Measurements from ENCODE around the gene CPVL. TPM values are rescaled to one million over a fixed set of nuclear protein-coding genes. Genes with fewer than 3 reads are reported as not detected.

The CPVL gene
- polyA plus RNA-seq, 3 donors, result 410 to 1,111 (median 1,108) TPM

- H3K27me3 ChIP-seq (ENCODE audit: control insufficient read depth in 2 of 2, insufficient read depth in 2 of 2, low read length in 2 of 2), result no peaks in the 10 kb centered on the region
- H3K9me3 ChIP-seq (replicated peaks in 1 of 2; ENCODE audit: control insufficient read depth in 1 of 2, insufficient read depth in 1 of 2, low read length in 2 of 2), result peaks cover 12 to 20% of the 10 kb centered on the region in 2 donors
These were observed 126.4 kb downstream of the CPVL start for GRCh38 chr7:29019896-29020295.

DNA sequence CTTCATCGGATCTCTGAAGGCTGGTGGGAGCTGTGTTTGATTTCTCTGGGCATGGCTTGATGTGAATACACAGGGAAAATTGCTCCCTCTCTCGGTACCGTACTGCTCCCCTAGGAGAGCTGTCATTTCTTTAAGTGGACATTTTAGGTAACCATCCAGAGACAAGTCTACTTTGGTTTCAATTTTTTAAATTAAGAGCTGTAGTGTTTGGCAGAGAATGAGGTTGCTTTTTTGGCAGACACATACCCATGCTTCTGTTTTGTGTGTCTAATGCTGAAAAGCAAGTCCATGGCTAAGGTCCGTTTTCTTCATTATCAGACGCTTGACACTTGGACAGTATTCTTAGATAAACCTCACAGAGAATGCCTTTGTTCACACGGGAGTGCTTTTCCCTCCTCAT, 127.0 kb downstream of the CPVL start:
- Histone ChIP-seq H3K9me3 (replicated peaks in 1 of 2; ENCODE audit: control insufficient read depth in 1 of 2, insufficient read depth in 1 of 2, low read length in 2 of 2) (peaks cover 12 to 15% of the 10 kb centered on the region in 2 donors), H3K4me2 (replicated peaks; ENCODE audit: extremely low read depth, low read length, poor library complexity, severe bottlenecking) (no peak overlapping the region), H3K4me1 (ENCODE audit: control insufficient read depth in 1 of 2, insufficient read depth in 2 of 2, low read length in 2 of 2) (no peaks in the 10 kb centered on the region), H2AFZ (ENCODE audit: insufficient read depth, low read depth, low read length, poor library complexity, severe bottlenecking) (no peak overlapping the region), H3K27ac (ENCODE audit: low read depth in 1 of 2, low read length in 2 of 2) (no peak overlapping the region), H3K9ac (ENCODE audit: insufficient read depth, low read length, poor library complexity, severe bottlenecking) (no peak overlapping the region), H3K4me3 (replicated peaks in 1 of 3; ENCODE audit: low read depth in 2 of 3, low read length in 3 of 3) (no peak overlapping the region), H4K20me1 (ENCODE audit: insufficient read depth, low read length) (peaks cover 98% of the 10 kb centered on the region), H3K36me3 (replicated peaks in 1 of 2; ENCODE audit: control insufficient read depth in 1 of 2, insufficient read depth in 2 of 2, low read length in 2 of 2) (peaks cover 79 to 95% of the 10 kb centered on the region in 2 donors), H3K27me3 (ENCODE audit: control insufficient read depth in 2 of 2, insufficient read depth in 2 of 2, low read length in 2 of 2) (no peaks in the 10 kb centered on the region), H3K79me2 (ENCODE audit: insufficient read depth, low read length) (no peaks in the 10 kb centered on the region)
- TF ChIP-seq, protein P1, sequence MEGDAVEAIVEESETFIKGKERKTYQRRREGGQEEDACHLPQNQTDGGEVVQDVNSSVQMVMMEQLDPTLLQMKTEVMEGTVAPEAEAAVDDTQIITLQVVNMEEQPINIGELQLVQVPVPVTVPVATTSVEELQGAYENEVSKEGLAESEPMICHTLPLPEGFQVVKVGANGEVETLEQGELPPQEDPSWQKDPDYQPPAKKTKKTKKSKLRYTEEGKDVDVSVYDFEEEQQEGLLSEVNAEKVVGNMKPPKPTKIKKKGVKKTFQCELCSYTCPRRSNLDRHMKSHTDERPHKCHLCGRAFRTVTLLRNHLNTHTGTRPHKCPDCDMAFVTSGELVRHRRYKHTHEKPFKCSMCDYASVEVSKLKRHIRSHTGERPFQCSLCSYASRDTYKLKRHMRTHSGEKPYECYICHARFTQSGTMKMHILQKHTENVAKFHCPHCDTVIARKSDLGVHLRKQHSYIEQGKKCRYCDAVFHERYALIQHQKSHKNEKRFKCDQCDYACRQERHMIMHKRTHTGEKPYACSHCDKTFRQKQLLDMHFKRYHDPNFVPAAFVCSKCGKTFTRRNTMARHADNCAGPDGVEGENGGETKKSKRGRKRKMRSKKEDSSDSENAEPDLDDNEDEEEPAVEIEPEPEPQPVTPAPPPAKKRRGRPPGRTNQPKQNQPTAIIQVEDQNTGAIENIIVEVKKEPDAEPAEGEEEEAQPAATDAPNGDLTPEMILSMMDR (IDR thresholded peaks at IDR 0.05), result no peak
- DNase-seq, result no peak
- H3K4me3 Mint-ChIP-seq, result no peak overlapping the region
- H3K36me3 Mint-ChIP-seq, result peaks cover 83 to 95% of the 10 kb centered on the region in 2 donors
- H3K27ac Mint-ChIP-seq, result no peak overlapping the region
- WGBS (ENCODE audit: insufficient coverage), result 100% methylated on average over 2 of the region's 6 CpGs
- intact Hi-C loops (cut with micrococcal nuclease), result no loop called here
- H3K9me3 Mint-ChIP-seq, result peaks cover under 1 to 19% (median 14%) of the 10 kb centered on the region in 7 donors
- no peaks in the 10 kb centered on the region for H3K4me1 Mint-ChIP-seq
- H3K27me3 Mint-ChIP-seq (ENCODE audit: low read depth in 3 of 3), result peaks cover 0 to 2% (median 2%) of the 10 kb centered on the region in 3 donors

More at GRCh38 chr7:29019896-29020295, 126.4 kb downstream of the CPVL start:
- DNase-seq, result no peak
- Histone ChIP-seq H2AFZ (ENCODE audit: insufficient read depth, low read depth, low read length, poor library complexity, severe bottlenecking) (no peak overlapping the region), H3K79me2 (ENCODE audit: insufficient read depth, low read length) (no peaks in the 10 kb centered on the region), H3K4me1 (ENCODE audit: control insufficient read depth in 1 of 2, insufficient read depth in 2 of 2, low read length in 2 of 2) (no peaks in the 10 kb centered on the region), H3K9ac (ENCODE audit: insufficient read depth, low read length, poor library complexity, severe bottlenecking) (no peak overlapping the region), H4K20me1 (ENCODE audit: insufficient read depth, low read length) (peaks cover 98% of the 10 kb centered on the region), H3K36me3 (replicated peaks in 1 of 2; ENCODE audit: control insufficient read depth in 1 of 2, insufficient read depth in 2 of 2, low read length in 2 of 2) (peaks cover 79 to 95% of the 10 kb centered on the region in 2 donors), H3K4me3 (replicated peaks in 1 of 3; ENCODE audit: low read depth in 2 of 3, low read length in 3 of 3) (no peak overlapping the region), H3K27ac (ENCODE audit: low read depth in 1 of 2, low read length in 2 of 2) (no peak overlapping the region), H3K4me2 (replicated peaks; ENCODE audit: extremely low read depth, low read length, poor library complexity, severe bottlenecking) (no peak overlapping the region)
- Mint-ChIP-seq H3K36me3 (peaks cover 84 to 96% of the 10 kb centered on the region in 2 donors), H3K9me3 (peaks cover 6 to 24% (median 20%) of the 10 kb centered on the region in 7 donors), H3K27ac (no peak overlapping the region), H3K4me3 (no peak overlapping the region), H3K4me1 (no peaks in the 10 kb centered on the region), H3K27me3 (ENCODE audit: low read depth in 3 of 3) (peaks cover 0 to 2% (median 2%) of the 10 kb centered on the region in 3 donors)
- intact Hi-C loops (cut with micrococcal nuclease), result no loop called here
- 97% methylated on average over 4 of the region's 5 CpGs for WGBS (ENCODE audit: insufficient coverage)
- TF ChIP-seq, protein P1 (IDR thresholded peaks at IDR 0.05), result no peak

Measured in CD14-positive monocyte (primary cell).